Stimulated activated naive B cell treated with anti-CD40 and anti-IgM and Interleukin-4, amounts not matched to agents 10 μg/mL and 1 μg/mL and 100 μg/mL, for 72 hours (primary cell): Measurements from ENCODE around the gene NDST1.

Experiments used
- ATAC-seq, 2 donors: fragments of 150-1000 bp; cut with Tn5 transposase; replicated peaks; 2 replicates each; pipeline ENCODE4 v1.10.0; 2021; ENCODE audit warnings: moderate library complexity in 1 of 2
- DNase-seq: peaks from one replicate; pipeline ENCODE4 v3.0.0; 2021
- H3K27ac Mint-ChIP-seq: one replicate; pipeline ENCODE4 v1.8.0; 2022; ENCODE audit warnings: mild to moderate bottlenecking, mixed read lengths
- H3K27me3 Mint-ChIP-seq, 2 donors: one replicate each; pipeline ENCODE4 v1.8.0; 2022; ENCODE audit warnings: mixed read lengths in 2 of 2
- H3K36me3 Mint-ChIP-seq, 2 donors: one replicate each; pipeline ENCODE4 v1.8.0; 2022; ENCODE audit warnings: mixed read lengths in 2 of 2, mild to moderate bottlenecking in 1 of 2
- H3K4me1 Mint-ChIP-seq, 2 donors: one replicate each; pipeline ENCODE4 v1.8.0; 2022; ENCODE audit warnings: mixed read lengths in 2 of 2, mild to moderate bottlenecking in 1 of 2
- H3K4me3 Mint-ChIP-seq, 2 donors: one replicate each; pipeline ENCODE4 v1.8.0; 2022; ENCODE audit warnings: mild to moderate bottlenecking in 2 of 2, mixed read lengths in 2 of 2, moderate library complexity in 1 of 2
- H3K9me3 Mint-ChIP-seq, 2 donors: one replicate each; pipeline ENCODE4 v1.8.0; 2022; ENCODE audit warnings: mixed read lengths in 2 of 2, mild to moderate bottlenecking in 1 of 2

Gene NDST1

GRCh38 chr5:150603052-150603451 lies 95.1 kb downstream of the NDST1 start:
- Mint-ChIP-seq H3K36me3 (no peaks in the 10 kb centered on the region), H3K4me1 (peaks cover under 1 to 2% of the 10 kb centered on the region in 2 donors), H3K9me3 (no peaks in the 10 kb centered on the region), H3K27me3 (no peaks in the 10 kb centered on the region), H3K27ac (no peak overlapping the region), H3K4me3 (no peak overlapping the region)
- ATAC-seq: no peak
- no peak for DNase-seq

- no peak overlapping the region for H3K4me3 Mint-ChIP-seq
- no peak overlapping the region for H3K27ac Mint-ChIP-seq
- peaks cover 0 to under 1% of the 10 kb centered on the region in 2 donors for H3K4me1 Mint-ChIP-seq
- DNase-seq (no peak), ATAC-seq (no peak)
- H3K9me3 Mint-ChIP-seq: no peaks in the 10 kb centered on the region
- H3K36me3 Mint-ChIP-seq: no peaks in the 10 kb centered on the region
- H3K27me3 Mint-ChIP-seq: no peaks in the 10 kb centered on the region
Measured at GRCh38 chr5:150603491-150603890, 95.6 kb downstream of the NDST1 start.

- Mint-ChIP-seq H3K27ac (no peak overlapping the region), H3K27me3 (no peaks in the 10 kb centered on the region), H3K4me3 (no peak overlapping the region), H3K36me3 (no peaks in the 10 kb centered on the region), H3K9me3 (no peaks in the 10 kb centered on the region), H3K4me1 (peaks cover 0 to 5% of the 10 kb centered on the region in 2 donors)
- ATAC-seq (no peak), DNase-seq (no peak)
Measured at GRCh38 chr5:150604010-150604409, 96.1 kb downstream of the NDST1 start.

- Mint-ChIP-seq H3K27ac (no peak overlapping the region), H3K4me3 (no peak overlapping the region), H3K36me3 (no peaks in the 10 kb centered on the region), H3K9me3 (no peaks in the 10 kb centered on the region), H3K27me3 (no peaks in the 10 kb centered on the region), H3K4me1 (peaks cover 0 to 5% of the 10 kb centered on the region in 2 donors)
- DNase-seq: no peak
- ATAC-seq: no peak
Measured at GRCh38 chr5:150604894-150605440, 97.0 kb downstream of the NDST1 start.

- Mint-ChIP-seq H3K9me3 (no peaks in the 10 kb centered on the region), H3K4me3 (no peak overlapping the region), H3K4me1 (peaks cover 0 to 5% of the 10 kb centered on the region in 2 donors), H3K36me3 (no peaks in the 10 kb centered on the region), H3K27me3 (no peaks in the 10 kb centered on the region), H3K27ac (no peak overlapping the region)
- ATAC-seq (no peak), DNase-seq (no peak)
Measured at GRCh38 chr5:150605546-150605945, 97.6 kb downstream of the NDST1 start.

GRCh38 chr5:150606476-150606875 lies 98.5 kb downstream of the NDST1 start:
- no peak for ATAC-seq
- no peak overlapping the region for H3K27ac Mint-ChIP-seq
- H3K27me3 Mint-ChIP-seq: no peaks in the 10 kb centered on the region
- H3K4me1 Mint-ChIP-seq: peaks cover 0 to 5% of the 10 kb centered on the region in 2 donors
- H3K4me3 Mint-ChIP-seq: no peak overlapping the region
- no peaks in the 10 kb centered on the region for H3K36me3 Mint-ChIP-seq
- no peaks in the 10 kb centered on the region for H3K9me3 Mint-ChIP-seq
- DNase-seq: no peak

GRCh38 chr5:150607105-150607504 lies 99.2 kb downstream of the NDST1 start:
- H3K4me1 Mint-ChIP-seq: peaks cover 0 to 5% of the 10 kb centered on the region in 2 donors
- no peaks in the 10 kb centered on the region for H3K36me3 Mint-ChIP-seq
- no peak for DNase-seq
- no peak for ATAC-seq
- no peak overlapping the region for H3K4me3 Mint-ChIP-seq
- H3K27ac Mint-ChIP-seq: no peak overlapping the region
- H3K27me3 Mint-ChIP-seq: no peaks in the 10 kb centered on the region
- H3K9me3 Mint-ChIP-seq: no peaks in the 10 kb centered on the region
